SK-N-SH treated with all-trans-retinoic acid at 6 μM for 48 hours (cell line): ENCODE data around the gene B4GALT7.

Experiments
- ZNF565 ChIP-seq: fragments of 450-650 bp; formaldehyde crosslinking; conservative IDR thresholded peaks from 2 replicates; pipeline ENCODE4 v1.5.0; 2020; ENCODE audit warnings: low read depth, mild to moderate bottlenecking, moderate library complexity
- TF ChIP-seq, protein P1 (sequence below): fragments of 250-450 bp; sonication (Bioruptor Pico); IDR thresholded peaks from 2 replicates; pipeline ENCODE4 v1.8.0; 2020; ENCODE audit warnings: mild to moderate bottlenecking, moderate library complexity, borderline replicate concordance

DNA sequence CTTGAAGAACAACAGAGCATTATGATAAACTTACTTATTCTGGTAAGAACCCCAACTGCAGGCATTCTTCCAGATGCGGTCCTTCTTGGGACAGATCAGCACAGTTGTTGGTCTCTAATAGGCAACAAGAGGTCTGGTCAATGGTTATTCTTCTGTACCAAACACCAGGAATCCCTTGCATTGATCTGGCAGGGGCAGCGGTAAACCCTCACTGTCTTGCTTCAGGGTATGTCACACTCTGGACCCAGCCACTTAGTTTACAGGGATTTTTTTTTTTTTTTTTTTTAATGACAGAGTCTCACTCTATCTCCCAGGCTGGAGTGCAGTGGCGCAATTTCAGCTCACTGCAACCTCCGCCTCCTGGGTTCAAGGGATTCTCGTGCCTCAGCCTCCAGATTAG, 44.3 kb upstream of the B4GALT7 start:
- TF ChIP-seq, protein P1, sequence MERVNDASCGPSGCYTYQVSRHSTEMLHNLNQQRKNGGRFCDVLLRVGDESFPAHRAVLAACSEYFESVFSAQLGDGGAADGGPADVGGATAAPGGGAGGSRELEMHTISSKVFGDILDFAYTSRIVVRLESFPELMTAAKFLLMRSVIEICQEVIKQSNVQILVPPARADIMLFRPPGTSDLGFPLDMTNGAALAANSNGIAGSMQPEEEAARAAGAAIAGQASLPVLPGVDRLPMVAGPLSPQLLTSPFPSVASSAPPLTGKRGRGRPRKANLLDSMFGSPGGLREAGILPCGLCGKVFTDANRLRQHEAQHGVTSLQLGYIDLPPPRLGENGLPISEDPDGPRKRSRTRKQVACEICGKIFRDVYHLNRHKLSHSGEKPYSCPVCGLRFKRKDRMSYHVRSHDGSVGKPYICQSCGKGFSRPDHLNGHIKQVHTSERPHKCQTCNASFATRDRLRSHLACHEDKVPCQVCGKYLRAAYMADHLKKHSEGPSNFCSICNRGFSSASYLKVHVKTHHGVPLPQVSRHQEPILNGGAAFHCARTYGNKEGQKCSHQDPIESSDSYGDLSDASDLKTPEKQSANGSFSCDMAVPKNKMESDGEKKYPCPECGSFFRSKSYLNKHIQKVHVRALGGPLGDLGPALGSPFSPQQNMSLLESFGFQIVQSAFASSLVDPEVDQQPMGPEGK (CRISPR knock-in tag), result no peak
- no peak for TF ChIP-seq ZNF565 (CRISPR knock-in tag)
